Neuron (in vitro differentiated cells): ENCODE data around the gene CCDC142.

Source experiments
- H2AFZ ChIP-seq: one replicate; pipeline ENCODE4 v1.6.1; 2013; ENCODE audit warnings: low read depth, mild to moderate bottlenecking, inconsistent platforms, low read length, moderate library complexity
- H3K27me3 ChIP-seq: one replicate; pipeline ENCODE4 v1.6.1; 2013; ENCODE audit warnings: low read length; ENCODE audit not compliant: insufficient read depth
- H3K36me3 ChIP-seq: one replicate; pipeline ENCODE4 v1.6.1; 2013; ENCODE audit warnings: low read length; ENCODE audit not compliant: insufficient read depth
- H3K4me1 ChIP-seq: one replicate; pipeline ENCODE4 v1.6.1; 2013; ENCODE audit warnings: low read length; ENCODE audit not compliant: insufficient read depth
- H3K4me3 ChIP-seq: 2 replicates; pipeline ENCODE4 v1.5.1; 2013; ENCODE audit warnings: mild to moderate bottlenecking, low read length, moderate library complexity
- H3K9me3 ChIP-seq: one replicate; pipeline ENCODE4 v1.6.1; 2013; ENCODE audit warnings: low read length

The CCDC142 gene, protein sequence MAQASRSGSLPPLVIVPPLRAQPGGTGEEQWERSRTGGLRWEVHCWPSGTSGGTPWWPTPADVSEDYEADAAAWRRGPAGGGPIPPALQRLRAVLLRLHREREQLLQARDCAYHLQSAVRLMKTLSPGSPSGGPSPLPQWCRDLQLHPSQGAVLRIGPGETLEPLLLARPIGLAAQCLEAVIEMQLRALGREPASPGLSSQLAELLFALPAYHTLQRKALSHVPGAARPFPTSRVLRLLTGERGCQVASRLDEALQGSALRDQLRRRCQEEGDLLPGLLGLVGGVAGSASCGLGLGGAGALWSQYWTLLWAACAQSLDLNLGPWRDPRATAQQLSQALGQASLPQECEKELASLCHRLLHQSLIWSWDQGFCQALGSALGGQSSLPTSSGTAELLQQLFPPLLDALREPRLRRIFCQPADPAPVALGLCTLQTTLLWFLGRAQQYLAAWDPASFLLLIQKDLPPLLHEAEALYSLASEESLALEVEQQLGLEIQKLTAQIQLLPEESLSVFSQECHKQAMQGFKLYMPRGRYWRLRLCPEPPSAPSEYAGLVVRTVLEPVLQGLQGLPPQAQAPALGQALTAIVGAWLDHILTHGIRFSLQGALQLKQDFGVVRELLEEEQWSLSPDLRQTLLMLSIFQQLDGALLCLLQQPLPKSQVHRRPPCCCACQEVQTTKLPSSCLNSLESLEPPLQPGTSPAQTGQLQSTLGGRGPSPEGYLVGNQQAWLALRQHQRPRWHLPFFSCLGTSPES

DNA sequence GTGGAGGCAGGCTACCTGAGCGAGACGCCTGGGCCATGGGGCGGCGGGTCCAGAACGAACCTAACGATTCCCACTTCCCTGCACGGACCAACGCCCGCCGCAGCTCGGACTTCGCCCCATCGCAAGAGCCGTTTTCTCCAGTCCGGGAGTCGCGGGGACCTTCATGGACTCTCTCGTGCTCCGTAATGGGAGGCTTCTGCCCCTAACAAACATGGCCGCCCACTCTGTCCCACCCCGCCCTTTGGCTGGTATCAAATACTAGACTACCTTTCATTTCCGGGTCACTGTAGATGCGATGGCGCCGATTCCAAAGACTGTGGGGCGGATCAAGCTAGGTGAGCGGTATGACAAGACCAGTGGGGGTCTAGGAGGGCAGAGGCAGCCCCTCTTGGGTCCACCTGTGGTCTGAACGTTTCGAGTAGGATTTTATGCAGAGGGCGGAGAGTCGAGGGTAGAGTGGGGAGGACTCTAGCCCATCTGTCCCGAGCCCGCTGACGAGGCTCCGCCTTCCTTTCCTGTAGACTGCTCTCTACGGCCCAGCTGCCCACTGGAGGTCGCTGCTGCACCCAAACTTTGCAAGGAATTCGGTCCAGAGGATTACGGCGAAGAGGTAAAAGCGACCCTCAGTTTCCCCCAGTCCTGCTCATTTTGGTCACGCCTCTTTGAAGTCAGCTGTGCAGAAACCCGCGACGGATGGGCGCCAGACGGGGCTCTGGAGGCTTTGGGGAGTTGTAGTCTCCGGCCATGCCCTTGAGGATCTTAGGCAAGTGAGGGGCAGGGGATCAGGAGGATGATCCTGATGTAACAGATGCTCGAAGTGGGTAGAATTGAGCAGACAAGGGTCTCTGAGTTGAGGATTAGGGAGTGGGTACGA lies at the start of gene CCDC142, which contains the start of gene TTC31:
CCDC142 (minus strand) TSS at position 198 of the 874 bp plus-strand sequence; CDS start at position 37, 161 bp downstream.
TTC31 (plus strand) TSS at position 281 of the 874 bp plus-strand sequence; CDS start at position 296, 15 bp downstream.
- Histone ChIP-seq H2AFZ (peak within 1 kb of the TSS; percentile 93), H3K4me1 (peaks cover 16% of the 10 kb centered on the region), H3K36me3 (peaks cover 21% of the 10 kb centered on the region), H3K4me3 (peak within 1 kb of the TSS; percentile 97), H3K27me3 (no peaks in the 10 kb centered on the region), H3K9me3 (no peaks in the 10 kb centered on the region)

DNA sequence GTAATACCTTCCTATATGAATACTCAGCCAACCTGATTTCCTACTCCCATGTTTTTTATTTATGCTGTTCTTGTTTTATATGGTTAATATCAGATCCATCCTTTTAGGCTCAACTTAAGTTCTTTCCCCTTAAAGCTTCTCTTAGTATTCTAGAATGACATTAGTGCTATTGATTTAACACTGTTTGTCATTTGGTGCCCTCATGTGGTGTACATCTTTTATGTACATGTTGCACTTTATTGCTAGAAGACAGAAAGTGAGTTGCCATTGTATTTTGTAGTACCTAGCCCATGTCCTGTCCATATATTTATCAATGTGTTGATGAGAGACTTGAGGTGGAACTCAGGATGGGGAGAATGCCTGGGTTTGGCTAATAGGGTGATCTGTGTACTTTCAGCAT lies 49.4 kb upstream of the CCDC142 start:
- Histone ChIP-seq H3K36me3 (peaks cover 32% of the 10 kb centered on the region), H3K4me1 (peaks cover 27% of the 10 kb centered on the region), H3K27me3 (no peaks in the 10 kb centered on the region), H3K4me3 (no peak overlapping the region), H3K9me3 (no peaks in the 10 kb centered on the region), H2AFZ (no peak overlapping the region)

DNA sequence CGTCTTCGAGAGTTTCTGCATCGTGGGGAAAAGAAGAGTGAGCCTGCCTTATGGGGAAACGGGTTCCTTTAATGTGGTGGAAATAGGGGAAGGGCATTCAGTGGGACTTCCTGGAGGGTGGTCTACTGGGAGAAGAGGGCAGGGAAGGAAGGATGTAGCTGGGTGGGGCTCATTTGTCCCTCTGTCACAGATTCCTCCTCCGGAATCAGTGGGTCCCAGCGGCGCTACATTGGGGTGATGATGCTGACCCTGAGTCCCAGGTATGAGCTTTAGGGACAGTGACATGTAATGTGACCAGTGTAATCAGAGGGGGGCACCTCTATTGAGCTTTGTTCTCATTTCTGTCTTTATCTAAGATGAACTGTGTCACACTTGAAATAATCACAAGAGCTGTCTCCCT lies 48.9 kb upstream of the CCDC142 start:
- H3K9me3 ChIP-seq, result no peaks in the 10 kb centered on the region
- no peaks in the 10 kb centered on the region for H3K27me3 ChIP-seq
- H3K4me3 ChIP-seq, result no peak overlapping the region
- H3K4me1 ChIP-seq, result peaks cover 27% of the 10 kb centered on the region
- peaks cover 38% of the 10 kb centered on the region for H3K36me3 ChIP-seq
- H2AFZ ChIP-seq, result no peak overlapping the region

DNA sequence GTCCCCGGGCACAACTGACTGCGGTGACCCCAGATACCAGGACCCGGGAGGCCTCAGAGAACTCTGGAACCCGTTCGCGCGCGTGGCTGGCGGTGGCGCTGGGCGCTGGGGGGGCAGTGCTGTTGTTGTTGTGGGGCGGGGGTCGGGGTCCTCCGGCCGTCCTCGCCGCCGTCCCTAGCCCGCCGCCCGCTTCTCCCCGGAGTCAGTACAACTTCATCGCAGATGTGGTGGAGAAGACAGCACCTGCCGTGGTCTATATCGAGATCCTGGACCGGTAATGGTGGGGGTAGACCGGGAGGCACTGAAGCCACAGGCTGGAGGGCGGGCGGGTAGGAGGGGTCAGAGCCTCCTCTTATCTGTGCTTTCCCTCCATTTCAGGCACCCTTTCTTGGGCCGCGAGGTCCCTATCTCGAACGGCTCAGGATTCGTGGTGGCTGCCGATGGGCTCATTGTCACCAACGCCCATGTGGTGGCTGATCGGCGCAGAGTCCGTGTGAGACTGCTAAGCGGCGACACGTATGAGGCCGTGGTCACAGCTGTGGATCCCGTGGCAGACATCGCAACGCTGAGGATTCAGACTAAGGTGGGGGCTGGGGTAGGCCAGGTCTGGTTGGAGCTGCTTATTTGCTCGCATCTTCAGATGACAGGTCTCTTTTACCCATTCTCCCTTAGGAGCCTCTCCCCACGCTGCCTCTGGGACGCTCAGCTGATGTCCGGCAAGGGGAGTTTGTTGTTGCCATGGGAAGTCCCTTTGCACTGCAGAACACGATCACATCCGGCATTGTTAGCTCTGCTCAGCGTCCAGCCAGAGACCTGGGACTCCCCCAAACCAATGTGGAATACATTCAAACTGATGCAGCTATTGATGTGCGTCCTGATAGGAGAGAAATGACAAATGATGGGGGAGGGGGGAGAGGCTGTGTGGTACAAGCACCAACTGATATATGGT lies 47.7 kb upstream of the CCDC142 start:
- Histone ChIP-seq H3K4me1 (peaks cover 27% of the 10 kb centered on the region), H3K36me3 (peaks cover 49% of the 10 kb centered on the region), H2AFZ (peak overlapping the region; percentile 62), H3K9me3 (no peaks in the 10 kb centered on the region), H3K4me3 (peak overlapping the region; percentile 82), H3K27me3 (no peaks in the 10 kb centered on the region)

DNA sequence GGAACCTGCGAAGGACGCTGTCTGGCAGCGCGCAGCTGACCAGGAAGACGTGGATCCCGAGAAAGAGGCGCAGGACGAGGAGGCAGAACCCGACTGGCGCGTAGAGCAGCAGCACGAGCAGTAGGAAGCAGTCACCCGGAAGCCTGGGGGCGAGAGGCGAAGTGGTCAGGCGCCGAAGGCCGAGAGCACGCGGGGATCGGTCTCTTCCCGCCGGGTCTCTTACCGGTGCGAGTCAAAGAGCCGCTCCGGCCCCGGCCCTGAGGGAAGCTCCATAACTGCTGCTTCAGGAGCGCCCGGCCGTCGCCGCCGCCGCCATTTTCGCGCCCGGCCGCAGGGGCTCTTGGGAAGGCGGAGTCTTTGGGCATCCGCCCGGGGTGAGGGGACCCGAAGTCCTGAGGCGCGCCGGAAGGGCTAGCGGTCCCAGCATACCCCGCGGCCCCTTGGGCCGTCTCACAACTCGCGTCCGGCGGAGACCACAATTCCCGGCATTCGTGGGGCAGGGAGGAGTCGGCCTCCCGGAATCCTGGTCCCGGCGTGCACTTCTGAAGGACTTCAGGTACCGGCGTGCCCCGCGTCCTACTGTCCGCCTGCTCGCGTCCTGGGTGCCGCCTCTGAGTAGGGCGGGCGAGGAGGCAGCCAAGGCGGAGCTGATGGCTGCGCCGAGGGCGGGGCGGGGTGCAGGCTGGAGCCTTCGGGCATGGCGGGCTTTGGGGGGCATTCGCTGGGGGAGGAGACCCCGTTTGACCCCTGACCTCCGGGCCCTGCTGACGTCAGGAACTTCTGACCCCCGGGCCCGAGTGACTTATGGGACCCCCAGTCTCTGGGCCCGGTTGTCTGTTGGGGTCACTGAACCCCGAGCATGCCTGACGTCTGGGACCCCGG lies 46.8 kb upstream of the CCDC142 start, which contains the start of the genes AUP1 and HTRA2:
AUP1 (minus strand) TSS at position 350 of the 882 bp plus-strand sequence; CDS start at position 273, 77 bp downstream.
HTRA2 (plus strand) TSS at position 577 of the 882 bp plus-strand sequence; CDS start at position 651, 74 bp downstream.
- Histone ChIP-seq H3K4me3 (peak within 1 kb of the TSS; percentile 82), H3K9me3 (no peaks in the 10 kb centered on the region), H3K27me3 (no peaks in the 10 kb centered on the region), H2AFZ (peak within 1 kb of the TSS; percentile 62), H3K36me3 (peaks cover 48% of the 10 kb centered on the region), H3K4me1 (peaks cover 27% of the 10 kb centered on the region)

DNA sequence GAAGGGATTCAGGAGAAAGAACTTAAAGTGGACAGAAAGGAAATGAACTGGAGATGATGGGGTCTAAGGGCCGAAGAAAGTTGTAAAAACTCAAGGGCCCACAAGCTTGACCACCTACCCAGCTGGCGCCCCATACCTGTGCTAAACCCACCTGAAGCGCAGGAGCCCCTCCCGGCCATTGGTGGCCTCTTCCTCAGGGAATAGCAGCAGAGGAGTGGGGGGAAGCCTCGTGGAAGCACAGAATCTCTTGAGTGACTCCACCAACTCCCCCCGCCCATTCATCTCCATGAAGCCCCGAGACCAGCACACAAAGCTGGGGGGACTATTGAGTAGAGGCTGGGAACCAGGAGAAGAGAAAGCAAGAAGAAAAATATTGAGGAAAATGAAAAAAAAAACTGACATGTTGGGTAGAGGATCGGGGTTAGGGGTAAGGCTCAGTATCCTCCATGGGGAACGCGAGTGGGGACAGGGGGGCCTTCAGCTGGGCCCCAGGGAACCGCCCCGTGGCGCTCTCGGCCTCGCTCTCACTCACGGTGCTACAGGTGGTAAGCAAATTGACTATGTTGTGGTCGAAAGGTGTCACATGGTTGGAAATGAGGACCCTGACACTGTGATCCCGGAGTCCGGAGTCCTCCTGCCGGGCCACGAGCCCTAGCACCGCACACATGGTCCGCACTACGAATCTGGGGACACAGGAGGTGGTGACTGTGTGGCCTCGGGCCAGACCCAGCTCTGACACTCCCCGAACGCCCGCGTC lies 46.0 kb upstream of the CCDC142 start:
- peaks cover 44% of the 10 kb centered on the region for H3K36me3 ChIP-seq
- H2AFZ ChIP-seq, result peak overlapping the region; percentile 52
- peaks cover 27% of the 10 kb centered on the region for H3K4me1 ChIP-seq
- no peaks in the 10 kb centered on the region for H3K27me3 ChIP-seq
- peak overlapping the region; percentile 82 for H3K4me3 ChIP-seq
- no peaks in the 10 kb centered on the region for H3K9me3 ChIP-seq

DNA sequence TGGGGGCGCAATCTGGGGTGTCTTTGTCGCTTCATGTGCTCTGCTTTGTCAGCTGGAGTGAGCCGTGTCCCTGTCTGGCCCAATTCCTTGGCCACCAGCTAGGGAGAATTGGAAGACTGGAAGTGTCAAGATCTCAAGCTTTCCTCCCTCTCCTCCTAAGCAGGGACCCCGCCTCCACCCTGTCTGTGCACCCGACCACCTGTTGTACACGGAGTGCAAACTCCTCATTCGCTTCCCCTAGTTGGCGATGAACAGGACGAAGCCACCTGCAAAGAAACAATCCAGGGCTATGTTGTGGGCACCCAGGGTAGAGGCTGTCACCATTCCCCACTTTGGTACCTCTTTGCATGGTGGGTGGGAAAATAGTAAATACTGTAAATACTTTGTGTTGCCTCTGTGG lies 44.9 kb upstream of the CCDC142 start:
- no peaks in the 10 kb centered on the region for H3K27me3 ChIP-seq
- peaks cover 27% of the 10 kb centered on the region for H3K4me1 ChIP-seq
- H3K4me3 ChIP-seq, result no peak overlapping the region
- no peaks in the 10 kb centered on the region for H3K9me3 ChIP-seq
- H2AFZ ChIP-seq, result no peak overlapping the region
- peaks cover 38% of the 10 kb centered on the region for H3K36me3 ChIP-seq

DNA sequence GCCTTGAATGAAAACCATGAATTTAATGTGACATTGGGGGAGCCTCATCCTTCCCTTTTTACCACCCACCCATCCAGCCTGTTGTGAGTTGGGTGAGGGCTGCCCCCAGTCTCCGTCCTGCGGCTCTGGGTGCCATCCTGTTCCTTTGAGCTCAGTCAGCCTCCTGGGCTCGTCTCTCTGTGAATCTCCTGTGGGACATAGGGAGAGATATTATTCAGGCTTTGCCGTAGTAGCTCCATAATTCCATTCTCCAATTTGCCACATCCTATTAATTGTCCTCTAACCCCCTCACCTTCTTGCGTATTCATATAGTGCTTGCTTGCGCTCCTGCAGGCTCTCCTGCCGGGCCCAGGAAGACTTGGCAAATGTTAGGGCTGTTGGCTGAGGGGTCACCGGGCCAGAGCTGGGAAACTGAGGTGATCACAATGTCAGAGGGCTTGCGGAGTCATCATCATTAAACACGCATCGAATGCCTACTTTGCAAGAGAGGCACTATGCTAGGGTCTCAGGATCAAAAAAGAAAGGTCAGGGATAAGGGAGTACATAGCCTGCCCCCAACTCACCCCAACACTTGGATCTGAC lies 43.9 kb upstream of the CCDC142 start:
- Histone ChIP-seq H2AFZ (no peak overlapping the region), H3K4me1 (peaks cover 25% of the 10 kb centered on the region), H3K27me3 (peaks cover 10% of the 10 kb centered on the region), H3K4me3 (no peak overlapping the region), H3K36me3 (peaks cover 30% of the 10 kb centered on the region), H3K9me3 (no peaks in the 10 kb centered on the region)

DNA sequence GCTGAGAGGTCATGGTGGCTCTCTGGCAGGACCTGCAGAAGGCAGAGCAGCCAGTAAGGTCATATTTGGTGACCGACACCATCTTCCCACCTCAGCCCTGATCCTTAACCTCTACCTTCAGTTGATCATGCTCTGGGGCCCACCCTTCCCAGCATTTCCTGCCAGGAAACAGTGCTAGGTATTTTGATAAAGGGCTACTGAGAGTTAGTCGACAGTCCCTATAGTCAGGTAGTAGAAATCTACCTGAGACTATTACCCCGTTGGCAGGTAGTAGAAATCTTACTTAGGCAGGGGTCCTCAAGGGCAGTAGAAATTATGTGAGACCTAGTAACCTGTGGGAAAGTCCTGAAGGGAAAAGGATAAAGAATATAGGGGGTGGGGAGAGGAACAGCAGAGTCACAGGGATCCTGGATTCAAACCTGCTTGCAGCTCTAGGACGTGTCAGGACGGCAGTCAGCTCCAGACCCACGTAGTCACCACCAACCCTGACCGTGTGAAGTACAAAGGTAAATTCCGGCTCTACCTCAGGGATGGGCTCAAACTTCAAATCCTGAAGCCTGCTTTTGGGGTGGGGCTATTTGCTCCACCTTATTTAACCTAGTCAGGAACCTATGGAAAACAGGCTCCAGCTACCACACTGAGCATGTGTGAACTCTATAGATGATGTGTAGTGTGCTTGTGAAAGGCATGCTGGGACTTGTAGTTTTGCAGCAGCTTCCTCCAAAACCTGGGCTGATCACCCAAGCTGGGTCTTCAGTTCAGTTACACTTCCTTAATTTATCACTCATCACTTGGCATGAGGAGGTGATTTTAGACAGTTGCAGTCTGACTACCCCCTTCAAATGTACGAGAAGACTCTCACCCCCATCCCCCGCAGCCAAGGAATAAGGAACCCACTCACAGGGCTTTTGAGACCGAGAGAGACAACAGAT lies 43.2 kb upstream of the CCDC142 start, which contains the start of gene DQX1:
DQX1 (minus strand) TSS at position 515 of the 932 bp plus-strand sequence; CDS start at position 13, 502 bp downstream.
- Histone ChIP-seq H3K4me3 (no peak within 1 kb of the TSS), H3K4me1 (peaks cover 18% of the 10 kb centered on the region), H2AFZ (no peak within 1 kb of the TSS), H3K27me3 (peaks cover 14% of the 10 kb centered on the region), H3K9me3 (no peaks in the 10 kb centered on the region), H3K36me3 (peaks cover 26% of the 10 kb centered on the region)
